A549 (cell line): ENCODE measurements around the gene CHAMP1.

Experiments used
- BHLHE40 ChIP-seq: IDR thresholded peaks from 2 replicates; pipeline ENCODE4 v1.6.1; 2012; ENCODE audit warnings: low read depth, low read length, inconsistent platforms
- CEBPB ChIP-seq, 2 experiments: fragments of >200 bp in 1 of 2; sonication (Bioruptor Twin) in 1 of 2; formaldehyde crosslinking in 1 of 2; IDR thresholded peaks; 2 replicates each; pipeline ENCODE4 v1.6.1; 2012 to 2016
- CHD2 ChIP-seq: fragments of 150-350 bp; IDR thresholded peaks from 2 replicates; pipeline ENCODE4 v1.6.1; 2014; ENCODE audit warnings: low read length; ENCODE audit not compliant: partially characterized antibody
- CTCF ChIP-seq: fragments of >200 bp; sonication (Bioruptor Twin); formaldehyde crosslinking; IDR thresholded peaks from 3 replicates; pipeline ENCODE4 v1.5.1; 2016
- EP300 ChIP-seq, 2 experiments: fragments of >200 bp; sonication (Bioruptor Twin); formaldehyde crosslinking; IDR thresholded peaks; 2 replicates in 1 of 2; 3 replicates in 1 of 2; pipeline ENCODE4 v1.6.1; 2016 to 2017
- GATA3 ChIP-seq: IDR thresholded peaks from 2 replicates; pipeline ENCODE4 v1.6.1; 2012; ENCODE audit warnings: borderline replicate concordance
- JUN ChIP-seq, 2 experiments: fragments of >200 bp; sonication (Bioruptor Twin); formaldehyde crosslinking; IDR thresholded peaks; 2 replicates in 1 of 2; 3 replicates in 1 of 2; pipeline ENCODE4 v1.6.1; 2016 to 2017
- MAFK ChIP-seq: fragments of 450-650 bp; IDR thresholded peaks from 2 replicates; pipeline ENCODE4 v1.6.1; 2014; ENCODE audit not compliant: partially characterized antibody
- MAZ ChIP-seq: fragments of 150-350 bp; IDR thresholded peaks from 2 replicates; pipeline ENCODE4 v1.6.1; 2014; ENCODE audit warnings: antibody characterized with exemption, low read depth, low read length, borderline replicate concordance
- PHF8 ChIP-seq: fragments of 200-600 bp; sonication (generic); IDR thresholded peaks from 2 replicates; pipeline ENCODE4 v1.6.1; 2016; ENCODE audit warnings: low read depth, mild to moderate bottlenecking, antibody characterized with exemption, moderate library complexity, borderline replicate concordance
- POLR2A ChIP-seq: IDR thresholded peaks from 2 replicates; pipeline ENCODE4 v1.6.1; 2012; ENCODE audit warnings: mild to moderate bottlenecking, low read length
- REST ChIP-seq: fragments of 200-600 bp; sonication (generic); IDR thresholded peaks from 2 replicates; pipeline ENCODE4 v1.6.1; 2016; ENCODE audit warnings: antibody characterized with exemption, mild to moderate bottlenecking, moderate library complexity
- SREBF2 ChIP-seq: fragments of 450-650 bp; IDR thresholded peaks from 2 replicates; pipeline ENCODE4 v1.6.1; 2014; ENCODE audit warnings: mild to moderate bottlenecking, moderate library complexity

- TF ChIP-seq JUN (IDR thresholded peaks at IDR 0.05) (no peak), CTCF (no peak), CHD2 (no peak), GATA3 (no peak), POLR2A (no peak), PHF8 (no peak), SREBF2 (no peak), CEBPB (IDR thresholded peaks at IDR 0.05) (no peak), REST (no peak), MAFK (no peak), EP300 (IDR thresholded peaks at IDR 0.05) (no peak), MAZ (no peak), BHLHE40 (no peak)
Measured at GRCh38 chr13:114321256-114321655, 7.0 kb downstream of the CHAMP1 start.
